ENCODE data around the gene CELF2. TPM values are rescaled to one million over a fixed set of nuclear protein-coding genes. Genes with fewer than 3 reads are reported as not detected.
"Not testable (repeated sequence)": the region's sequence is repeated elsewhere in the genome, so short reads cannot be mapped to it uniquely, and the experiment has no call there.

Gene CELF2
- total and polyA plus RNA-seq, 7 donors, result 6.0 to 83.1 (median 48.9) TPM

DNA sequence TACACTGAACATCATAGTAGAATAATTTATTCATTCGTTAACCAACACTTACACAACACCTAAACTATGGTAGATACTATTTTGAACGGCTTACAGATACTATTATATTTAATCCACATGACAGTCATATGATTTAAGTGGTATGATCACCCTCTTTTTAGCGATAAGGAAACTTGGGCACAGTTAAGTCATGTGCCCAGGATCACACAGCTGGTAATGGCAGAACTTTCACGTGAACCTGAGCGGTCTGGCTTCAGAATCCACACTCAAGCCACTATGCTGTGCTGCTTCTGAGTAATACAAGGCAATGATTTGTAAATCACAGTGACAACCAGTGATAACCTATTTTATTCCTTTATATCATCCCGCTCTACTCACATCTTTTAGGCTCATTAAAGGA, 99.1 kb downstream of the CELF2 start:
- no peaks in the 10 kb centered on the region for H3K27me3 ChIP-seq
- no peak for DNase-seq
- WGBS, 2 donors, result 78 to 95% methylated on average over 6 of the region's 6 CpGs
- H3K4me3 ChIP-seq, result no peak overlapping the region
- no peak overlapping the region for H3K27ac ChIP-seq
- no peak for TF ChIP-seq EP300 (IDR thresholded peaks at IDR 0.05)
- TF ChIP-seq POLR2A (IDR thresholded peaks at IDR 0.05), result no peak
- TF ChIP-seq POLR2AphosphoS5 (IDR thresholded peaks at IDR 0.05), result no peak
- no peak for TF ChIP-seq CTCF (IDR thresholded peaks at IDR 0.05)
- intact Hi-C loops (cut with DNase I), result no loop called here
- H3K36me3 ChIP-seq, result no peaks in the 10 kb centered on the region
- no peaks in the 10 kb centered on the region for H3K9me3 ChIP-seq
- H3K4me1 ChIP-seq, result peaks cover 0 to 4% (median 3%) of the 10 kb centered on the region in 4 donors

GRCh38 chr10:11118686-11119085, 101.0 kb downstream of the CELF2 start:
- Histone ChIP-seq H3K27ac (no peak overlapping the region), H3K4me3 (no peak overlapping the region), H3K27me3 (no peaks in the 10 kb centered on the region), H3K36me3 (no peaks in the 10 kb centered on the region), H3K4me1 (peaks cover 0 to 19% (median 11%) of the 10 kb centered on the region in 4 donors), H3K9me3 (peaks cover 0 to 6% (median 0%) of the 10 kb centered on the region in 4 donors)
- DNase-seq, result no peak
- intact Hi-C loops (cut with DNase I), result no loop called here
- 96% methylated on average over 4 of the region's 4 CpGs for WGBS, 2 donors
- TF ChIP-seq POLR2AphosphoS5 (IDR thresholded peaks at IDR 0.05), result no peak
- TF ChIP-seq CTCF (IDR thresholded peaks at IDR 0.05), result no peak
- TF ChIP-seq EP300 (IDR thresholded peaks at IDR 0.05), result no peak
- TF ChIP-seq POLR2A (IDR thresholded peaks at IDR 0.05), result no peak

DNA sequence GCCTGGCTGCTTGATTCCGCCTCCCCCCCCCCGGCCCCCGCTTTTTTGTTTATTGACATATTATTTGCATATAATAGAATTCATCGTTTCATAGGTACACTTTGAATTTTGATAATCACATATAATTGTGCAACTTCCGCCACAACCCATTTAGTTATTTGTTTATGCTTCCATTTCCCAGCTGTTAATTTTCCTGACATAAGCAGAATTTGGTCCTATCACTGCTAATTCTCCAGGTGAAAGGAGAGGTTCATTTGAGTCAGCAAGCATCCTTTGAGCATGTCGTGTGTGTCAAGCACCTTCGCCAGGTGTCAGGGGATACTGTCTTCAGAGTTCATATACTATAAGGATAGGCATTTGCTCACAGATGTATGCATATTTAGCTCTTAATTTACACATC, 102.2 kb downstream of the CELF2 start:
- DNase-seq, result no peak
- H3K4me1 ChIP-seq, result peaks cover 0 to 19% (median 11%) of the 10 kb centered on the region in 4 donors
- H3K9me3 ChIP-seq, result peaks cover 0 to 6% (median 0%) of the 10 kb centered on the region in 4 donors
- intact Hi-C loops (cut with DNase I), result no loop called here
- TF ChIP-seq EP300 (IDR thresholded peaks at IDR 0.05) (no peak), POLR2A (IDR thresholded peaks at IDR 0.05) (no peak), CTCF (IDR thresholded peaks at IDR 0.05) (no peak), POLR2AphosphoS5 (IDR thresholded peaks at IDR 0.05) (no peak)
- H3K4me3 ChIP-seq, result no peak overlapping the region
- no peaks in the 10 kb centered on the region for H3K36me3 ChIP-seq
- H3K27me3 ChIP-seq, result no peaks in the 10 kb centered on the region
- 83 to 91% methylated on average over 7 of the region's 7 CpGs for WGBS, 2 donors
- H3K27ac ChIP-seq, result no peak overlapping the region

DNA sequence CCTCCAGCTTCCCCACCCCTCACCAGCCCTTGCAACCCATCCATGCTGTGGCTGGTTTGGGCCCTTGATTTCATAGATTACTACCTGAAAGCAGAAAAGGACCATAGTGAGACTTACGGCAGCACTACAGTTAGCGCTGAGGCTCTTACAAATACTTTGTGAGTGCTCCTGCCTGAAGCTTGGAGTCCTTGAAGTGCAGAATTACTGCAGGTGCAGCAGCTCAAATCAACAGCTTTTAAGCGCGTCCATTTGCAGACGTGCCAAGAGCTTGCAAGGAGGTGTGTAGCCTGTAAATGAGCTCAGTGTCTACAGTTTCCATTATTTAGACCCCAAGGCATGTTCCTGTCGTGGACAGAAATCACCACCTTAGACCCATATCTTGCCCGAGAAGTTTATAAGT, 103.0 kb downstream of the CELF2 start:
- no peak for DNase-seq
- TF ChIP-seq POLR2A (IDR thresholded peaks at IDR 0.05) (no peak), CTCF (IDR thresholded peaks at IDR 0.05) (no peak), POLR2AphosphoS5 (IDR thresholded peaks at IDR 0.05) (no peak), EP300 (IDR thresholded peaks at IDR 0.05) (no peak)

DNA sequence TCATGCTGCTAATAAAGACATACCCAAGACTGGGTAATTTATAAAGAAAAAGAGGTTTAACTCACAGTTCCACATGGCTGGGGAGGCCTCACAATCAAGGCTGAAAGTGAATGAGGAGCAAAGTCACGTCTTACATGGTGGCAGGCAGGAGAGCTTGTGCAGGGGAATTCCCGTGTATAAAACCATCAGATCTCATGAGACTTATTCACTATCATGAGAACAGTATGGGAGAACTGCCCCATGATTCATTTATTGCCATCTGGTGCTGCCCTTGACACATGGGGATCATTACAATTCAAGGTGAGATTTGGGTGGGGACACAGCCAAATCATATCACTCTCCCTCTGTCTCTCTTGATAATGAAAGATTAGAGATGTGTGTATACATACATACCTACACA, 106.2 kb downstream of the CELF2 start:
- H3K4me3 ChIP-seq; H3K27me3 ChIP-seq; H3K36me3 ChIP-seq; intact Hi-C loops (cut with DNase I); DNase-seq; H3K27ac ChIP-seq; H3K9me3 ChIP-seq: not testable (repeated sequence)
- peaks cover 0 to 19% (median 11%) of the 10 kb centered on the region in 4 donors for H3K4me1 ChIP-seq
- WGBS, 2 donors, result 51 to 63% methylated on average over 2 of the region's 2 CpGs

More for the DNA sequence above, 103.0 kb downstream of the CELF2 start:
- Histone ChIP-seq H3K4me3 (no peak overlapping the region), H3K27me3 (no peaks in the 10 kb centered on the region), H3K27ac (no peak overlapping the region), H3K36me3 (no peaks in the 10 kb centered on the region), H3K4me1 (peaks cover 0 to 19% (median 11%) of the 10 kb centered on the region in 4 donors), H3K9me3 (peaks cover 0 to 6% (median 0%) of the 10 kb centered on the region in 4 donors)
- intact Hi-C loops (cut with DNase I), result no loop called here
- WGBS, 2 donors, result 92 to 96% methylated on average over 7 of the region's 7 CpGs

Data from sigmoid colon (tissue), 7 donors.